SK-N-SH (cell line): Measurements from ENCODE around the gene HNRNPM.

Source experiments
- CTCF ChIP-seq: fragments of 200-600 bp; sonication (generic); IDR thresholded peaks from 2 replicates; pipeline ENCODE4 v1.6.1; 2017; ENCODE audit warnings: antibody characterized with exemption, mild to moderate bottlenecking, moderate library complexity
- EP300 ChIP-seq, 2 experiments: IDR thresholded peaks; 2 replicates each; pipeline versions ENCODE4 v1.4.0 to v1.6.1; 2012; ENCODE audit warnings: borderline replicate concordance in 1 of 2, low read depth in 1 of 2, low read length in 1 of 2
- PBX3 ChIP-seq: IDR thresholded peaks from 2 replicates; pipeline ENCODE4; 2012
- RAD21 ChIP-seq: IDR thresholded peaks from 2 replicates; pipeline ENCODE4 v1.6.1; 2012; ENCODE audit warnings: mild to moderate bottlenecking, low read length
- ZBTB33 ChIP-seq: IDR thresholded peaks from 2 replicates; pipeline ENCODE4 v1.4.0; 2012; ENCODE audit warnings: low read depth, borderline replicate concordance

- TF ChIP-seq PBX3 (no peak), ZBTB33 (no peak), EP300 (IDR thresholded peaks at IDR 0.05; ENCODE audit: borderline replicate concordance in 1 of 2, low read depth in 1 of 2, low read length in 1 of 2) (no peak), CTCF (no peak), RAD21 (no peak)
Observed at GRCh38 chr19:8475005-8475404, 30.2 kb downstream of the HNRNPM start.
